Embryonic facial prominence (tissue), 1 donor: ENCODE measurements around the gene IL6R.
"Not testable (repeated sequence)": the region's sequence is repeated elsewhere in the genome, so short reads cannot be mapped to it uniquely, and the experiment has no call there.

Experiments used
- DNase-seq: peaks from one replicate; pipeline ENCODE4 v3.0.0-alpha.2; 2016; ENCODE audit errors: extremely low spot score

Gene IL6R

GRCh38 chr1:154481053-154481452 is 75.9 kb downstream of the IL6R start:
- no peak for DNase-seq

GRCh38 chr1:154483941-154484803 is 79.0 kb downstream of the IL6R start:
- no peak for DNase-seq

- no peak for DNase-seq
Measured at GRCh38 chr1:154485106-154485505, 80.0 kb downstream of the IL6R start.

- no peak for DNase-seq
Measured at GRCh38 chr1:154485910-154486496, 80.9 kb downstream of the IL6R start.

- not testable (repeated sequence) for DNase-seq
Measured at GRCh38 chr1:154486756-154487155, 81.6 kb downstream of the IL6R start.

- no peak for DNase-seq
Measured at GRCh38 chr1:154488922-154489321, 83.8 kb downstream of the IL6R start.

GRCh38 chr1:154489695-154490274 is 84.6 kb downstream of the IL6R start:
- no peak for DNase-seq

- no peak for DNase-seq
Measured at GRCh38 chr1:154490317-154490716, 85.2 kb downstream of the IL6R start.

- no peak for DNase-seq
Measured at GRCh38 chr1:154492115-154492514, 87.0 kb downstream of the IL6R start.

GRCh38 chr1:154493276-154493675 is 88.1 kb downstream of the IL6R start:
- no peak for DNase-seq

GRCh38 chr1:154495496-154496273 is 90.5 kb downstream of the IL6R start:
- no peak for DNase-seq

- DNase-seq = no peak
Measured at GRCh38 chr1:154496383-154496782, 91.2 kb downstream of the IL6R start.

- no peak for DNase-seq
Measured at GRCh38 chr1:154497026-154497806, 92.1 kb downstream of the IL6R start.

GRCh38 chr1:154499446-154499845 is 94.3 kb downstream of the IL6R start:
- DNase-seq = no peak

GRCh38 chr1:154500533-154500932 is 95.4 kb downstream of the IL6R start:
- DNase-seq = no peak

- no peak for DNase-seq
Measured at GRCh38 chr1:154501423-154502065, 96.4 kb downstream of the IL6R start.

GRCh38 chr1:154502066-154502743 is 97.1 kb downstream of the IL6R start, which contains the start of the genes SHE and TDRD10:
Gene SHE, minus strand, starts transcription at chr1:154502412. Its CDS starts 386 bp downstream, at chr1:154502026.
Gene TDRD10, plus strand, starts transcription at chr1:154502219. Its CDS starts 4,685 bp downstream, at chr1:154506904.
- no peak for DNase-seq

- DNase-seq = no peak
Measured at GRCh38 chr1:154502744-154503115, 97.6 kb downstream of the IL6R start.

- no peak for DNase-seq
Measured at GRCh38 chr1:154503898-154504297, 98.8 kb downstream of the IL6R start.

GRCh38 chr1:154512760-154513159 is 107.6 kb downstream of the IL6R start:
- DNase-seq = no peak
